MM.1S (cell line): ENCODE measurements around the gene ITGB1.

Source experiments
- CTCF ChIP-seq: fragments of 300-600 bp; sonication (generic); IDR thresholded peaks from 2 replicates; pipeline ENCODE4 v1.5.1; 2016; ENCODE audit warnings: antibody characterized with exemption, low read length, mixed read lengths
- EZH2 ChIP-seq: fragments of 300-600 bp; sonication (generic); optimal IDR thresholded peaks from 2 replicates; pipeline ENCODE3; 2017; ENCODE audit warnings: low read depth, mild to moderate bottlenecking, antibody characterized with exemption, low read length, mixed read lengths

- no peak for TF ChIP-seq EZH2
- TF ChIP-seq CTCF: no peak
Measured at GRCh38 chr10:32888161-32888927, 69.7 kb downstream of the ITGB1 start.
